Epidermal melanocyte (primary cell): ENCODE results near the gene HOXA9.
A peak's percentile ranks its signal among the peaks of the same experiment; 100 is the strongest.

ENCODE experiments used
- DNase-seq: peaks from one replicate; pipeline ENCODE4 v3.0.0; 2011; ENCODE audit warnings: low spot score; ENCODE audit not compliant: insufficient read length

Gene HOXA9

GRCh38 chr7:27188386-27189294, 23.3 kb upstream of the HOXA9 start:
- no peak for DNase-seq

- no peak for DNase-seq
Observed at GRCh38 chr7:27187475-27188385, 22.4 kb upstream of the HOXA9 start.

- no peak for DNase-seq
Observed at GRCh38 chr7:27186668-27187474, 21.5 kb upstream of the HOXA9 start.

- no peak for DNase-seq
Observed at GRCh38 chr7:27185854-27186667, 20.7 kb upstream of the HOXA9 start.

- DNase-seq = peak; percentile 99
Observed at GRCh38 chr7:27185013-27185853, 19.9 kb upstream of the HOXA9 start, which contains the start of gene HOXA11. HOXA11 (minus strand) TSS chr7:27185232; CDS start chr7:27185144, 88 bp downstream.

GRCh38 chr7:27184337-27185012, 19.1 kb upstream of the HOXA9 start:
- DNase-seq = no peak

- no peak for DNase-seq
Observed at GRCh38 chr7:27183682-27184336, 18.5 kb upstream of the HOXA9 start.

- no peak for DNase-seq
Observed at GRCh38 chr7:27182861-27183681, 17.7 kb upstream of the HOXA9 start.

GRCh38 chr7:27182285-27182841, 17.0 kb upstream of the HOXA9 start:
- DNase-seq = no peak

- no peak for DNase-seq
Observed at GRCh38 chr7:27181795-27182275, 16.5 kb upstream of the HOXA9 start.

GRCh38 chr7:27180431-27181420, 15.4 kb upstream of the HOXA9 start:
- DNase-seq = no peak

- peak; percentile 90 for DNase-seq
Observed at GRCh38 chr7:27179503-27180430, 14.4 kb upstream of the HOXA9 start.

- no peak for DNase-seq
Observed at GRCh38 chr7:27179030-27179429, 13.7 kb upstream of the HOXA9 start.

- no peak for DNase-seq
Observed at GRCh38 chr7:27178366-27178765, 13.0 kb upstream of the HOXA9 start.
